Measurements from ENCODE around the gene MS4A15.

The MS4A15 gene

GRCh38 chr11:60791153-60791933, 34.7 kb downstream of the MS4A15 start:
- H3K4me3 ChIP-seq (ENCODE audit: low read length): no peak overlapping the region
- TF ChIP-seq ZNF274 (IDR thresholded peaks at IDR 0.05; ENCODE audit: low read depth, low read length): no peak

GRCh38 chr11:60792521-60792920, 35.9 kb downstream of the MS4A15 start:
- no peak for TF ChIP-seq ZNF274 (IDR thresholded peaks at IDR 0.05; ENCODE audit: low read depth, low read length)
- no peak overlapping the region for H3K4me3 ChIP-seq (ENCODE audit: low read length)

- TF ChIP-seq ZNF274 (IDR thresholded peaks at IDR 0.05; ENCODE audit: low read depth, low read length): no peak
- H3K4me3 ChIP-seq (ENCODE audit: low read length): no peak overlapping the region
These were observed 38.6 kb downstream of the MS4A15 start for GRCh38 chr11:60795291-60795690.

- no peak overlapping the region for H3K4me3 ChIP-seq (ENCODE audit: low read length)
- TF ChIP-seq ZNF274 (IDR thresholded peaks at IDR 0.05; ENCODE audit: low read depth, low read length): no peak
These were observed 41.4 kb downstream of the MS4A15 start for GRCh38 chr11:60797846-60798630.

- no peak for TF ChIP-seq ZNF274 (IDR thresholded peaks at IDR 0.05; ENCODE audit: low read depth, low read length)
- H3K4me3 ChIP-seq (ENCODE audit: low read length): no peak overlapping the region
These were observed 42.0 kb downstream of the MS4A15 start for GRCh38 chr11:60798631-60799030.

- no peak for TF ChIP-seq ZNF274 (IDR thresholded peaks at IDR 0.05; ENCODE audit: low read depth, low read length)
- H3K4me3 ChIP-seq (ENCODE audit: low read length): no peak overlapping the region
These were observed 44.5 kb downstream of the MS4A15 start for GRCh38 chr11:60801194-60801593.

- H3K4me3 ChIP-seq (ENCODE audit: low read length): no peak overlapping the region
- no peak for TF ChIP-seq ZNF274 (IDR thresholded peaks at IDR 0.05; ENCODE audit: low read depth, low read length)
These were observed 46.7 kb downstream of the MS4A15 start for GRCh38 chr11:60803273-60803936.

GRCh38 chr11:60809249-60809648, 52.6 kb downstream of the MS4A15 start:
- no peak for TF ChIP-seq ZNF274 (IDR thresholded peaks at IDR 0.05; ENCODE audit: low read depth, low read length)
- H3K4me3 ChIP-seq (ENCODE audit: low read length): no peak overlapping the region

GRCh38 chr11:60809691-60810090, 53.0 kb downstream of the MS4A15 start:
- no peak for TF ChIP-seq ZNF274 (IDR thresholded peaks at IDR 0.05; ENCODE audit: low read depth, low read length)
- H3K4me3 ChIP-seq (ENCODE audit: low read length): no peak overlapping the region

- no peak for TF ChIP-seq ZNF274 (IDR thresholded peaks at IDR 0.05; ENCODE audit: low read depth, low read length)
These were observed 53.5 kb downstream of the MS4A15 start for GRCh38 chr11:60810151-60810550.

GRCh38 chr11:60810569-60810968, 53.9 kb downstream of the MS4A15 start:
- no peak overlapping the region for H3K4me3 ChIP-seq (ENCODE audit: low read length)
- no peak for TF ChIP-seq ZNF274 (IDR thresholded peaks at IDR 0.05; ENCODE audit: low read depth, low read length)

More at GRCh38 chr11:60810151-60810550, 53.5 kb downstream of the MS4A15 start:
- H3K4me3 ChIP-seq (ENCODE audit: low read length): no peak overlapping the region

- H3K4me3 ChIP-seq (ENCODE audit: low read length): no peak overlapping the region
- no peak for TF ChIP-seq ZNF274 (IDR thresholded peaks at IDR 0.05; ENCODE audit: low read depth, low read length)
These were observed 56.7 kb downstream of the MS4A15 start for GRCh38 chr11:60813324-60813723.

GRCh38 chr11:60814112-60814511, 57.4 kb downstream of the MS4A15 start:
- TF ChIP-seq ZNF274 (IDR thresholded peaks at IDR 0.05; ENCODE audit: low read depth, low read length): no peak

GRCh38 chr11:60816590-60817157, 60.0 kb downstream of the MS4A15 start:
- no peak overlapping the region for H3K4me3 ChIP-seq (ENCODE audit: low read length)
- no peak for TF ChIP-seq ZNF274 (IDR thresholded peaks at IDR 0.05; ENCODE audit: low read depth, low read length)

More at GRCh38 chr11:60814112-60814511, 57.4 kb downstream of the MS4A15 start:
- no peak overlapping the region for H3K4me3 ChIP-seq (ENCODE audit: low read length)

Measured in GM08714 (cell line).